ENCODE measurements around the gene CDK5R1. TPM values are rescaled to one million over a fixed set of nuclear protein-coding genes. Genes with fewer than 3 reads are reported as not detected.

CDK5R1 gene
- total RNA-seq, 2 donors from 2014 or later, result 1.0 to 1.6 TPM

GRCh38 chr17:32493571-32493970 is 6.8 kb downstream of the CDK5R1 start:
- 90 to 97% methylated on average over 6 to 15 of the region's 15 CpGs for WGBS, 2 donors
- no peaks in the 10 kb centered on the region for H3K36me3 ChIP-seq (replicated peaks in 1 of 2; ENCODE audit: insufficient read depth in 1 of 2, low read depth in 2 of 2)
- DNase-seq, result no peak
- H3K4me3 ChIP-seq, result no peak overlapping the region
- ATAC-seq, result no peak
- no peaks in the 10 kb centered on the region for H3K9me3 ChIP-seq
- no peak overlapping the region for H3K27ac ChIP-seq
- H3K4me1 ChIP-seq, result peaks cover 14% of the 10 kb centered on the region
- intact Hi-C loops (cut with DNase I), result loop anchor here (10.0 kb wide), 1 partner anchor 251 kb away; no protein-coding TSS in a partner anchor
- H3K27me3 ChIP-seq, result no peaks in the 10 kb centered on the region
- TF ChIP-seq CTCF (IDR thresholded peaks at IDR 0.05) (no peak), POLR2A (IDR thresholded peaks at IDR 0.05) (no peak)

- Histone ChIP-seq H3K9me3 (no peaks in the 10 kb centered on the region), H3K27me3 (no peaks in the 10 kb centered on the region), H3K4me1 (peaks cover 14% of the 10 kb centered on the region), H3K4me3 (no peak overlapping the region), H3K36me3 (replicated peaks in 1 of 2; ENCODE audit: insufficient read depth in 1 of 2, low read depth in 2 of 2) (no peaks in the 10 kb centered on the region), H3K27ac (no peak overlapping the region)
- intact Hi-C loops (cut with DNase I), result loop anchor here (10.0 kb wide), 1 partner anchor 251 kb away; no protein-coding TSS in a partner anchor
- TF ChIP-seq POLR2A (IDR thresholded peaks at IDR 0.05) (no peak), CTCF (IDR thresholded peaks at IDR 0.05) (no peak)
- WGBS, 2 donors, result 87 to 94% methylated on average over 5 to 11 of the region's 11 CpGs
- DNase-seq (no peak), ATAC-seq (no peak)
Observed at GRCh38 chr17:32493976-32494513, 7.3 kb downstream of the CDK5R1 start.

- Histone ChIP-seq H3K4me1 (peaks cover 6% of the 10 kb centered on the region), H3K4me3 (no peak overlapping the region), H3K36me3 (replicated peaks in 1 of 2; ENCODE audit: insufficient read depth in 1 of 2, low read depth in 2 of 2) (no peaks in the 10 kb centered on the region), H3K9me3 (no peaks in the 10 kb centered on the region), H3K27ac (no peak overlapping the region), H3K27me3 (no peaks in the 10 kb centered on the region)
- ATAC-seq, result no peak
- TF ChIP-seq POLR2A (IDR thresholded peaks at IDR 0.05) (no peak), CTCF (IDR thresholded peaks at IDR 0.05) (no peak)
- 84 to 90% methylated on average over 19 to 34 of the region's 34 CpGs for WGBS, 2 donors
- DNase-seq, result no peak
- intact Hi-C loops (cut with DNase I), result loop anchor here (10.0 kb wide), 1 partner anchor 250 kb away; no protein-coding TSS in a partner anchor
Observed at GRCh38 chr17:32494621-32495358, 8.0 kb downstream of the CDK5R1 start.

GRCh38 chr17:32495359-32496231 is 8.8 kb downstream of the CDK5R1 start:
- no peak for TF ChIP-seq POLR2A (IDR thresholded peaks at IDR 0.05)
- TF ChIP-seq CTCF (IDR thresholded peaks at IDR 0.05), result no peak
- no peak overlapping the region for H3K27ac ChIP-seq
- no peaks in the 10 kb centered on the region for H3K9me3 ChIP-seq
- 62 to 67% methylated on average over 8 to 43 of the region's 45 CpGs for WGBS, 2 donors
- H3K27me3 ChIP-seq, result no peaks in the 10 kb centered on the region
- H3K4me1 ChIP-seq, result peaks cover 5% of the 10 kb centered on the region
- intact Hi-C loops (cut with DNase I), result loop anchor here (10.0 kb wide), 1 partner anchor 249 kb away; no protein-coding TSS in a partner anchor
- H3K4me3 ChIP-seq, result no peak overlapping the region
- H3K36me3 ChIP-seq (replicated peaks in 1 of 2; ENCODE audit: insufficient read depth in 1 of 2, low read depth in 2 of 2), result no peaks in the 10 kb centered on the region
- DNase-seq (peak in 2 of 4 donors; percentile 31 to 41), ATAC-seq (peak; percentile 29)

Data from body of pancreas (tissue), 4 donors.